DOHH2 (cell line): Measurements from ENCODE around the gene DHRS3.

Source experiments
- H3F3A ChIP-seq: fragments of 200-600 bp; sonication (generic), shearing (Covaris generic); 2 replicates; pipeline ENCODE4 v1.6.0; 2016; ENCODE audit warnings: antibody characterized with exemption, mild to moderate bottlenecking; ENCODE audit not compliant: control insufficient read depth, insufficient read depth
- H3K27ac ChIP-seq: fragments of 200-600 bp; sonication (generic); 2 replicates; pipeline ENCODE4 v1.5.1; 2014; ENCODE audit warnings: low read depth, mild to moderate bottlenecking, low read length, moderate library complexity
- H3K27me3 ChIP-seq: fragments of 200-600 bp; sonication (generic); 2 replicates; pipeline ENCODE4 v1.6.1; 2014; ENCODE audit warnings: mild to moderate bottlenecking, low read length, mixed read lengths; ENCODE audit not compliant: control insufficient read depth
- H3K36me3 ChIP-seq: fragments of 200-600 bp; sonication (generic); 2 replicates; pipeline ENCODE4 v1.6.1; 2014; ENCODE audit warnings: mild to moderate bottlenecking, low read length, moderate library complexity, mixed read lengths; ENCODE audit not compliant: control insufficient read depth
- H3K4me1 ChIP-seq: fragments of 200-600 bp; sonication (generic); 2 replicates; pipeline ENCODE4 v1.6.1; 2014; ENCODE audit warnings: mild to moderate bottlenecking, low read length, mixed read lengths; ENCODE audit not compliant: control insufficient read depth
- H3K4me2 ChIP-seq: fragments of 200-600 bp; sonication (generic); 2 replicates; pipeline ENCODE4 v1.6.0; 2014; ENCODE audit warnings: mild to moderate bottlenecking, low read length, moderate library complexity
- H3K4me3 ChIP-seq: fragments of 200-600 bp; sonication (generic); 2 replicates; pipeline ENCODE4 v1.5.1; 2014; ENCODE audit warnings: mild to moderate bottlenecking, low read length, mixed read lengths
- H3K79me2 ChIP-seq: fragments of 200-600 bp; sonication (generic); 2 replicates; pipeline ENCODE4 v1.6.1; 2014; ENCODE audit warnings: mild to moderate bottlenecking, low read length, mixed read lengths; ENCODE audit not compliant: control insufficient read depth
- H3K9me2 ChIP-seq: fragments of 200-600 bp; sonication (generic); replicated peaks from 2 replicates; pipeline ENCODE4 v1.6.1; 2014; ENCODE audit warnings: mild to moderate bottlenecking, low read length, mixed read lengths; ENCODE audit not compliant: control insufficient read depth
- H3K9me3 ChIP-seq: fragments of 200-600 bp; sonication (generic); 2 replicates; pipeline ENCODE4 v1.6.1; 2014; ENCODE audit warnings: antibody characterized with exemption, low read length, mixed read lengths; ENCODE audit not compliant: control insufficient read depth, insufficient read depth
- H4K20me1 ChIP-seq: fragments of 200-600 bp; sonication (generic); 2 replicates; pipeline ENCODE4 v1.6.0; 2014; ENCODE audit warnings: low read depth, mild to moderate bottlenecking, antibody characterized with exemption, low read length, moderate library complexity; ENCODE audit not compliant: control insufficient read depth, insufficient read depth
- EZH2phosphoT487 ChIP-seq: fragments of 200-600 bp; sonication (generic); IDR thresholded peaks from 2 replicates; pipeline ENCODE4 v1.6.1; 2017; ENCODE audit warnings: borderline replicate concordance, mild to moderate bottlenecking, antibody characterized with exemption, low read length, moderate library complexity, mixed read lengths
- TF ChIP-seq, protein P1 (sequence below): fragments of 200-600 bp; sonication (generic); IDR thresholded peaks from one replicate; pipeline ENCODE4 v1.5.1; 2014; ENCODE audit warnings: antibody characterized with exemption, mild to moderate bottlenecking, low read depth, low read length; ENCODE audit not compliant: poor library complexity, severe bottlenecking

DHRS3 gene

DNA sequence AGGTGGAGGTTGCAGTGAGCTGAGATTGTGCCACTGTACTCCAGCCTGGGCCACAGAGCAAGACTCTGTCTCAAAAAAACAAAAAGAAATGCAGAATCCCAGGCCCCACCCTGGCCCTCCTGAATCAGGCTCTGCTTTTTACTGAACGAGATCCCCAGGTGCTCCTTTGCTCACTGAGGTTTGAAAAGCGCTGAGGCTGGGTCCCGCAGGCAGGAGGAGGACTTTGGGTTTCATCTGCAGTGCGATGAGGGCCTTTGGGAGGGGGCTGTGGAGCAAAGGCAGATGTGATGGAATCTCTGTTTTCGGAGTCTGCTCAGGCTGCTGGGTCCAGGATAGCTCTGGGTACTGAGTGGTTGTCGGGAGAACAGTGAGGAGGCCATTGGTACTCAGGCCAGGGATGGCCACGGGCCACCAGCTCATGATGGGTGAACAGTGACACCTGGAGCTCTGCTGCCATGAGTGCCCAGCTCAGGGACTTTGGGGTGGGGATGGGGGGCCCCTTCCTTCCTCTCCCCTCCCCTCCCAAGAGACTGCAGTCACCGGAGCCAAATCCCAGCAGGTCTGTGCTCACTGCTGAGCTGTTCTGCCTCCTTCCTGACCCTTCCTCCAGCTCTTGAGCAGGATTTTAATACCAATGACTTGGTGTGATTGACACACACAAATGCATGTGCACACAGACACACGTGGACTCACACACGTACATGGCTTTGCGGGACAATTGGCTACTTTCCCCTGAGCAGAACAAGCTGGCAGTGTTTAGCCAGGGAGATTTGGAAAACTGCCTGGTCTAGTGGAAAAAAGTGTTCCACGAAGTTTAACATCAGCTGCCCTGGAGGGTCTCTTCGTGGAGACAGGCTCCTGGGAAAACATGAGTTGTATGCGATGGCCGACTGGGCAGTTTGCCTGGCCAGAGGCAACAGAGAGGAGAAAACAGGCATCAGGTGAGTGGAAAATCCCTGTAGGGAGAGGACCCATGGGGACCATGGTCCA, 3.6 kb upstream of the DHRS3 start:
- Histone ChIP-seq H3K27me3 (peaks cover 32% of the 10 kb centered on the region), H3K4me1 (peaks cover 9% of the 10 kb centered on the region; the same call in 1 of the 2 replicates), H3K27ac (no peak overlapping the region), H3K79me2 (no peaks in the 10 kb centered on the region), H3K4me2 (no peak overlapping the region), H3K9me2 (no peaks in the 10 kb centered on the region), H4K20me1 (no peaks in the 10 kb centered on the region), H3K4me3 (no peak overlapping the region), H3K36me3 (no peaks in the 10 kb centered on the region), H3F3A (no peaks in the 10 kb centered on the region), H3K9me3 (no peaks in the 10 kb centered on the region)
- TF ChIP-seq EZH2phosphoT487, result no peak
- TF ChIP-seq, protein P1, sequence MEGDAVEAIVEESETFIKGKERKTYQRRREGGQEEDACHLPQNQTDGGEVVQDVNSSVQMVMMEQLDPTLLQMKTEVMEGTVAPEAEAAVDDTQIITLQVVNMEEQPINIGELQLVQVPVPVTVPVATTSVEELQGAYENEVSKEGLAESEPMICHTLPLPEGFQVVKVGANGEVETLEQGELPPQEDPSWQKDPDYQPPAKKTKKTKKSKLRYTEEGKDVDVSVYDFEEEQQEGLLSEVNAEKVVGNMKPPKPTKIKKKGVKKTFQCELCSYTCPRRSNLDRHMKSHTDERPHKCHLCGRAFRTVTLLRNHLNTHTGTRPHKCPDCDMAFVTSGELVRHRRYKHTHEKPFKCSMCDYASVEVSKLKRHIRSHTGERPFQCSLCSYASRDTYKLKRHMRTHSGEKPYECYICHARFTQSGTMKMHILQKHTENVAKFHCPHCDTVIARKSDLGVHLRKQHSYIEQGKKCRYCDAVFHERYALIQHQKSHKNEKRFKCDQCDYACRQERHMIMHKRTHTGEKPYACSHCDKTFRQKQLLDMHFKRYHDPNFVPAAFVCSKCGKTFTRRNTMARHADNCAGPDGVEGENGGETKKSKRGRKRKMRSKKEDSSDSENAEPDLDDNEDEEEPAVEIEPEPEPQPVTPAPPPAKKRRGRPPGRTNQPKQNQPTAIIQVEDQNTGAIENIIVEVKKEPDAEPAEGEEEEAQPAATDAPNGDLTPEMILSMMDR, result no peak

DNA sequence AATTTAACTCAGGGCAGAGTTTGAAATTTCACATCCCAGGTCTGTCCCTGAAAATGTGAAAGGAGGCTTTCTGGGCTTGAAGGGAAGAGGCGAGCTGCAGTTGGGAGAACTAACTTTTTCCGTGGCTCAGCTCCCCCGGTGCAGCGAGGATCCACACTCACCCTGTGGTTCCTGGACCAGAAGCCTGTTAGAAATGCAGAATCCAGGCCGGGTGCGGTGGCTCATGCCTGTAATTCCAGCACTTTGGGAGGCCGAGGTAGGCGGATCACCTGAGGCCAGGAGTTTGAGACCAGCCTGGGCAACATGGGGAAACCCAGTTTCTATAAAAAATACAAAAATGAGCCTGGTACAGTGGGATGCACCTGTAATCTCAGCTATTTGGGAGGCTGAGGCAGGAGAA, 2.9 kb upstream of the DHRS3 start:
- TF ChIP-seq EZH2phosphoT487, result no peak
- TF ChIP-seq, protein P1, result no peak
- H3K27ac ChIP-seq, result no peak overlapping the region
- H3K36me3 ChIP-seq, result no peaks in the 10 kb centered on the region
- no peaks in the 10 kb centered on the region for H4K20me1 ChIP-seq
- no peak overlapping the region for H3K4me3 ChIP-seq
- peaks cover 9% of the 10 kb centered on the region; the same call in 1 of the 2 replicates for H3K4me1 ChIP-seq
- no peak overlapping the region for H3K4me2 ChIP-seq
- H3F3A ChIP-seq, result no peaks in the 10 kb centered on the region
- H3K9me3 ChIP-seq, result no peaks in the 10 kb centered on the region
- no peaks in the 10 kb centered on the region for H3K79me2 ChIP-seq
- H3K9me2 ChIP-seq, result no peaks in the 10 kb centered on the region
- H3K27me3 ChIP-seq, result peaks cover 35% of the 10 kb centered on the region

DNA sequence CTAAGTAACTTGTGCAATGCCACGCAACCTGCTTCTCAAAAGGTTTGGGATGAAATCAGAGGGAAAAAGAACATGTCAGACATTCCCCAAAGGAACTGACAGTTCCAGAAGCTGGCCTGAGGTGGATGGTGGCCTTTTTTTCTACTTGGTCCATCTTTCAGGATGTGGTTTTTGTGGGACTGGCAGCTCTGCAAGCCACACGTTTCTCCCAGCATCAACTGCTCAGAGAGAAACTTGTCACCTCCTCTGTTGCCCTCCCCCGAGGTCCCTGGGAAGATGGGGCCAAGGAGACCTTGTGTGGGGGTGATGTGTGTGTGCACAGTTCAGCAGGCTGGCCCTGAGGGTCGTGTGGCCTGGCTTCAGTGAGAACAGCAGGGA, 2.5 kb upstream of the DHRS3 start:
- Histone ChIP-seq H4K20me1 (no peaks in the 10 kb centered on the region), H3K79me2 (no peaks in the 10 kb centered on the region), H3K27ac (no peak overlapping the region), H3K27me3 (peaks cover 38% of the 10 kb centered on the region), H3K9me2 (no peaks in the 10 kb centered on the region), H3K4me1 (peaks cover 9% of the 10 kb centered on the region; the same call in 1 of the 2 replicates), H3K4me2 (no peak overlapping the region), H3K9me3 (no peaks in the 10 kb centered on the region), H3F3A (no peaks in the 10 kb centered on the region), H3K36me3 (no peaks in the 10 kb centered on the region), H3K4me3 (no peak overlapping the region)
- TF ChIP-seq, protein P1, result no peak
- TF ChIP-seq EZH2phosphoT487, result no peak
